Adipose tissue (tissue), 3 donors: ENCODE data around the gene NCF4. TPM values are rescaled to one million over a fixed set of nuclear protein-coding genes. Genes with fewer than 3 reads are reported as not detected.

Source experiments
- H3K27ac ChIP-seq: one replicate; pipeline ENCODE4 v1.5.1; 2013; ENCODE audit warnings: low read depth, low read length
- WGBS, 3 donors: extraction: QIAGEN DNeasy Blood & Tissue Kit; methylation state at CpG; one replicate each; pipeline ENCODE4 v1.1.7; 2013; 5-methylcytosine and 5-hydroxymethylcytosine counted together
- polyA plus RNA-seq, 3 donors: library from polyadenylated mRNA; stranded (reverse); fragments of 200-250 nt; gene quantifications; one replicate each; pipeline ENCODE4 v1.2.3, GENCODE V29; 2013
- donor health status: healthy with polysubstance abuse.
- donor health status: Bipolar disorder and iron deficiency.
- donor health status: healthy.

The NCF4 gene
- polyA plus RNA-seq, 3 donors: 1.9 to 43.9 (median 27.8) TPM

- no peak overlapping the region for H3K27ac ChIP-seq
- 49 to 89% (median 61%) methylated on average over 1 of the region's 1 CpG for WGBS, 3 donors
Observed at GRCh38 chr22:36881504-36882245, 20.9 kb downstream of the NCF4 start.

GRCh38 chr22:36884349-36885158 lies 23.7 kb downstream of the NCF4 start:
- 48 to 60% (median 56%) methylated on average over 5 of the region's 5 CpGs for WGBS, 3 donors
- H3K27ac ChIP-seq: no peak overlapping the region

- H3K27ac ChIP-seq: no peak overlapping the region
- 63 to 79% (median 73%) methylated on average over 7 of the region's 7 CpGs for WGBS, 3 donors
Observed at GRCh38 chr22:36885474-36885873, 24.7 kb downstream of the NCF4 start.

GRCh38 chr22:36886016-36886415 lies 25.2 kb downstream of the NCF4 start:
- 82 to 93% (median 89%) methylated on average over 4 of the region's 4 CpGs for WGBS, 3 donors
- H3K27ac ChIP-seq: no peak overlapping the region

- H3K27ac ChIP-seq: no peak overlapping the region
- 66 to 85% (median 79%) methylated on average over 4 of the region's 4 CpGs for WGBS, 3 donors
Observed at GRCh38 chr22:36887162-36887561, 26.4 kb downstream of the NCF4 start.

GRCh38 chr22:36891646-36892045 lies 30.8 kb downstream of the NCF4 start:
- 64 to 91% (median 83%) methylated on average over 1 of the region's 1 CpG for WGBS, 3 donors
- no peak overlapping the region for H3K27ac ChIP-seq

- H3K27ac ChIP-seq: no peak overlapping the region
- 29 to 39% (median 37%) methylated on average over 2 of the region's 2 CpGs for WGBS, 3 donors
Observed at GRCh38 chr22:36892292-36892691, 31.5 kb downstream of the NCF4 start.

- H3K27ac ChIP-seq: no peak overlapping the region
- WGBS, 3 donors: 71 to 83% (median 77%) methylated on average over 3 of the region's 3 CpGs
Observed at GRCh38 chr22:36893262-36893661, 32.5 kb downstream of the NCF4 start.

GRCh38 chr22:36894266-36894665 lies 33.5 kb downstream of the NCF4 start:
- 85 to 93% (median 93%) methylated on average over 1 of the region's 1 CpG for WGBS, 3 donors

GRCh38 chr22:36897611-36898010 lies 36.8 kb downstream of the NCF4 start:
- WGBS, 3 donors: 66 to 76% (median 71%) methylated on average over 3 of the region's 3 CpGs
- H3K27ac ChIP-seq: no peak overlapping the region

More at GRCh38 chr22:36894266-36894665, 33.5 kb downstream of the NCF4 start:
- no peak overlapping the region for H3K27ac ChIP-seq

GRCh38 chr22:36898690-36899089 lies 37.9 kb downstream of the NCF4 start:
- 83 to 89% (median 88%) methylated on average over 4 of the region's 4 CpGs for WGBS, 3 donors
- H3K27ac ChIP-seq: no peak overlapping the region

GRCh38 chr22:36899498-36899897 lies 38.7 kb downstream of the NCF4 start:
- WGBS, 3 donors: 44 to 78% (median 62%) methylated on average over 1 of the region's 1 CpG
- H3K27ac ChIP-seq: no peak overlapping the region

GRCh38 chr22:36900225-36900624 lies 39.4 kb downstream of the NCF4 start:
- 56 to 81% (median 58%) methylated on average over 2 of the region's 2 CpGs for WGBS, 3 donors
- no peak overlapping the region for H3K27ac ChIP-seq

GRCh38 chr22:36900880-36901279 lies 40.1 kb downstream of the NCF4 start:
- H3K27ac ChIP-seq: no peak overlapping the region
- 32 to 46% (median 43%) methylated on average over 4 of the region's 4 CpGs for WGBS, 3 donors

GRCh38 chr22:36901411-36902142 lies 40.8 kb downstream of the NCF4 start:
- 75 to 85% (median 81%) methylated on average over 13 of the region's 13 CpGs for WGBS, 3 donors
- H3K27ac ChIP-seq: no peak overlapping the region

GRCh38 chr22:36902143-36902926 lies 41.5 kb downstream of the NCF4 start:
- H3K27ac ChIP-seq: no peak overlapping the region
- 57 to 85% (median 58%) methylated on average over 8 of the region's 8 CpGs for WGBS, 3 donors

GRCh38 chr22:36904260-36904880 lies 43.6 kb downstream of the NCF4 start:
- WGBS, 3 donors: 69 to 72% (median 70%) methylated on average over 6 of the region's 6 CpGs
- no peak overlapping the region for H3K27ac ChIP-seq
